GM12875 (cell line): ENCODE measurements around the gene EXOC7.

Experiments used
- H3K4me3 ChIP-seq: one replicate; pipeline ENCODE4 v1.5.1; 2011; ENCODE audit warnings: low read depth, low read length, control low read depth
- CTCF ChIP-seq: IDR thresholded peaks from 2 replicates; pipeline ENCODE4 v1.5.1; 2011; ENCODE audit warnings: low read depth, mild to moderate bottlenecking, control low read depth, inconsistent platforms, low read length, moderate library complexity, borderline replicate concordance; ENCODE audit not compliant: insufficient read depth

Gene EXOC7

GRCh38 chr17:76141212-76142038 is 37.8 kb upstream of the EXOC7 start, which contains the start of gene FOXJ1:
Gene FOXJ1 (minus strand): TSS chr17:76141245. CDS start chr17:76140395, 850 bp downstream.
- peak within 1 kb of the TSS; percentile 34 for H3K4me3 ChIP-seq
- TF ChIP-seq CTCF = no peak

DNA sequence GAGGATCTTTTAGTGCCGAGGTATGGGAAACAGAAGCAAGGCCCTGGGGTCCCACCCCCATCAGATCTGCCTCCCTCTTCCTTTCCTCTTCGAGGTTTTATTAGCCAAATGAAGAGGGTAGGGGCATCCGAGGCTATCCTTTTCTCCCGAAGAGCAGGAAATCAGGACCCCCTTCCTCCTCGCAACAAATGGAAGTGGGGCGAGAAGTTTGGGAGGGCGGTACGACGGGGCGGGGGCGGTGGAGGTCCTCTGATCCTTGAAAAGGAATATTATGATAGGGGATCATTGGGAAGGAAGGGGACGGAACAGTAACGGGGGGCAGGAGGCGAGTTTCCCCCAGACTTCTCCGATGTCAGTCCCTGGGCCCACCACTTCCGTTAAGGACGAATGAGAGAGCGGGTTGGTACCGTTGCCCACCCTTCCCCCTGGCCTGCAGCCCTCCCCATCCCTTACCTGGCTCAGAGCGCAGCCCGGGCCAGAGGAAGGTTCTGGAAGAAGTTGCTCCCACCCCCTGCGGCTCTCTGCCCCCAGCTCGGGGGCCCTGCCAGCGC is 37.1 kb upstream of the EXOC7 start:
- TF ChIP-seq CTCF = no peak
- no peak overlapping the region for H3K4me3 ChIP-seq

DNA sequence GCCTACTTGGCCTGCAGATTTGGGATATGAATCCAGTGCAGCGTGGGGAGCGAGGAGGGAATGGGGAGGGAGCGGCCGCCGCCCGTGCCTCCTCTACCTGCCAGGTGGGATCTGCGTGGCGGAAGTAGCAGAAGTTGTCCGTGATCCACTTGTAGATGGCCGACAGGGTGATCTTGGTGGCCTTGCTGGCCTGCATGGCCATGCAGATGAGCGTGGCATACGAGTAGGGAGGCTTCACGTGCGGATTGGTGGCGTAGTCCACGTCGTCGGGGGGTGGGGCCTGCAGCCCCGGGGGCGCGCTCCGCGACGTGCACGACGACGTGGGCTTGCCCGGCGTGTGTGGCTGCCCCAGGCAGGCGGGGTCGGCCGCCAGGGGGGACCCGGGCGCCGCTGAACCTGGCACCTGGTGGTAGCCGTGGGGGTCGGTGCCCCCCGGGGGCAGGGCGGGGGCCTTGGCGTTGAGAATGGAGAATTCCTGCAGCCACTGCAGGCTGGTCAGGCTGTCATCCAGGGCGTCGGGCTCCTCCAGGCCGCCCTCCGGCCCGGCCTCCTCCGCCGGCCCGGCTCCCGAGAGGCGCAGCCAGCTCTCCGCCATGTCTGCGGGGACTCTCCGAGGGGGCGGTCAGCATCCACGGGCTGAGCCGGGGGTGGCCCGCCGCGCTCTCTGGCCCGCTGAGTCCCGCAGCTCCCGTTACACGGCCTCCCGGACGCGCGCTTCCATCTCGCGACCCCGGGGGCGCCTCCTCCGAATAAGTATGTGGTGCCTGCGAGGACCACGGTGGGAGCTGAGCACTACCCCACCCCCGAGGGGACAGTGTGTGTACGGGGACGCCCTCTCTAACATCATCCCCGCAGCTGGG is 36.4 kb upstream of the EXOC7 start:
- H3K4me3 ChIP-seq = no peak overlapping the region
- 0 out of 2 replicates have a peak, but pooled peaks have one; percentile 18 for TF ChIP-seq CTCF

DNA sequence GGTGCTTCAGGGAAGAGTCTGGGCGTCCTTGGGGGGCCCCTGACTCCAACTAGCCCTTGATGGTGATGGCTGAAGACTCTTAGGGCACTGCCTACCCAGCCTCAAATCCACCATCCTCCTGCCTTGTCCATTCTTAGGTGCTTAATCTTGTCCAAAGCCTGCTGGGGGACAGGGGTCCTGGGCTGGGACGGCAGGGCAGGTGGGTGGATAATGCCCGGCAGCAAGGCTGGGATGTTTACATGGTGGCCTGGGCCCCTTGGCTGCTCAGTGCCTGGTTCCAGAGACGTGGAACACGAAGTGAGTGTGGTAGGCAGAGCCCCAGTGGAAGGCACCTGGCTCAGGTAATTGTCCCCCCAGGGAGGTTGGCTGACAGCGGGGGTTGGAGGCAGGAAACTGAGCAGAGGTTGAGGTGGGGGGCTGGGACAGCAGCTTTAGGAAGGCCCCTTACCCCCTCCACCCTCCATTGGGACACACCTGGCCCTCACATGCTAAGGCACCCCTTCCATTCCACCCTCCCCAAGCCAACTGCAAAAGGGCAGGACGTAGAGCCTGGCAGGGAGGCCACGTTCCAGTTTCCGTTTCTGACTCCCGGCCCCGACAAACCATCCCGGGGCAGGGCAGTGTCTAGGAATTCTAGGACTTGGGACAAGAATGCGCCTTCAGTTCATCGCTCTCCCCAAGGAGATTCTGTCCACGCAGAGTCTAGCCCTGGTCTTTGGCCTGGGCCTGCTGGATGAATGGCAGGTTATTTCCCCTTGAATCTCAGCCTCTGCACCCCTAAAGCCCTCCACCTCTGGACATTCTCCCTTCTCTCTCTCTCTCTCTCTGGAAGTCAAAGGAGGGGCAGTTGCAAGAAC is 35.5 kb upstream of the EXOC7 start:
- no peak overlapping the region for H3K4me3 ChIP-seq
- TF ChIP-seq CTCF = no peak

- no peak for TF ChIP-seq CTCF
- no peak overlapping the region for H3K4me3 ChIP-seq
These were observed 34.8 kb upstream of the EXOC7 start for GRCh38 chr17:76138234-76138895.

DNA sequence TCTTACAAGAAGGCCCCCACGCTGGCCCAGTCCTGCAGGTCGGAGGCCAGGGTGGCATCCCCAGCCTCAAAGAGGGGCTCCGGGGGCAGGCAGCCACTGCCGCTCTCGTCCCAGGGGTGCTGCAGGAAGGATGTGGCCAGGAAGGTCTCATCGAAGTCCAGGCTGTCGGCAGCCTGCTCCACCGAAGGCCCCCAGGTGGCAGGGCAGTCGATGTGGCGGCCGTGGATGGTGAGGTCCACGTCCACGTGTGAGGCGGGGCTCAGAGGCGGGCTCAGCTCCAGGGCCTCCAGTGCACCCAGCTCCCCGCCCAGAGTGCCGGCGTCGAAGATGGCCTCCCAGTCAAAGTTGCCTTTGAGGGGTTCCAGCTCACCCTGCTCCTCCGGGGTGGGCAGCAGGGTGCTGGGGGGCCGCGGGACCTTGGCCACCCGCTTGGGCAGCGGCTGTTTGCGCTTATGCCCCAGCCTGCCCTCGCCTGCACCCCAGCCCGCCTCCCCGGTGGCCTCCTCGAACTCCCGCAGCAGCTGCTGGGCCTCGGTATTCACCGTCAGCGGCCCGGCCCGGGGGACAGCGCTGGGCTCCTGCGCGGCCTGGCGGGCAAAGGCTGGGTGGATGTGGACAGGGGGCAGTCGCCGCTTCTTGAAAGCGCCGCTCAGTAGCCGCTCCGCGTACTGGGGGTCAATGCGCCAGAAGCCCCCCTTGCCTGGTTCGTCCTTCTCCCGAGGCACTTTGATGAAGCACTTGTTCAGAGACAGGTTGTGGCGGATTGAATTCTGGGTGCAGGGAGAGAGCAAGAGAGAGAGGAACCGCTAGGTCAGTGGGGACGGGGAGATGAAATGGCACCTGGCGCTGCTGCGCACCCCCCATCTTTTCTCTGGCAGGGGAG is 34.0 kb upstream of the EXOC7 start:
- TF ChIP-seq CTCF = no peak
- H3K4me3 ChIP-seq = no peak overlapping the region
